AML-193 (cell line): Measurements from ENCODE around the gene CCR7.
A peak's percentile ranks its signal among the peaks of the same experiment; 100 is the strongest.

Experiments used
- DNase-seq, 2 experiments: peaks; one replicate each; lab custom pipeline; 2025; lab: John Stamatoyannopoulos, UW

The CCR7 gene

GRCh38 chr17:40516581-40517285 lies 48.5 kb downstream of the CCR7 start:
- DNase-seq: peak; percentile 58 to 68

GRCh38 chr17:40515491-40516041 lies 49.7 kb downstream of the CCR7 start:
- DNase-seq: no peak

GRCh38 chr17:40515011-40515410 lies 50.3 kb downstream of the CCR7 start:
- DNase-seq: no peak

GRCh38 chr17:40514013-40514875 lies 51.0 kb downstream of the CCR7 start:
- DNase-seq: no peak

- DNase-seq: no peak
These were observed 53.5 kb downstream of the CCR7 start for GRCh38 chr17:40511667-40512220.

GRCh38 chr17:40511136-40511535 lies 54.1 kb downstream of the CCR7 start:
- DNase-seq: no peak

- DNase-seq: no peak
These were observed 55.0 kb downstream of the CCR7 start for GRCh38 chr17:40510328-40510648.

GRCh38 chr17:40509626-40510327 lies 55.5 kb downstream of the CCR7 start:
- no peak for DNase-seq

- no peak for DNase-seq
These were observed 58.5 kb downstream of the CCR7 start for GRCh38 chr17:40506786-40507185.
